ENCODE data around the gene SYTL2. TPM values are rescaled to one million over a fixed set of nuclear protein-coding genes. Genes with fewer than 3 reads are reported as not detected.

SYTL2 gene
- polyA plus RNA-seq, 1 experiment: 43.5 TPM

GRCh38 chr11:85755285-85755684, 55.7 kb downstream of the SYTL2 start:
- DNase-seq (ENCODE audit: low read depth): no peak
- no peak for TF ChIP-seq CTCF (IDR thresholded peaks at IDR 0.05; ENCODE audit: insufficient read depth, low read depth, low read length)
- no peak overlapping the region for H3K4me3 ChIP-seq (ENCODE audit: low read depth, low read length)
- CTCF ChIA-PET: interaction anchor here (1.3 kb wide), 1 partner anchor 54 kb away, joined by 3 read pairs; no protein-coding TSS in a partner anchor
- H3K27me3 ChIP-seq (ENCODE audit: control insufficient read depth, insufficient read depth, low read length): no peaks in the 10 kb centered on the region
- no peaks in the 10 kb centered on the region; the same call in 1 of the 2 replicates for H3K36me3 ChIP-seq (ENCODE audit: control insufficient read depth, insufficient read depth, low read length)
- POLR2A ChIA-PET: no interaction called here

- TF ChIP-seq CTCF (IDR thresholded peaks at IDR 0.05; ENCODE audit: insufficient read depth, low read depth, low read length): no peak
- H3K27me3 ChIP-seq (ENCODE audit: control insufficient read depth, insufficient read depth, low read length): no peaks in the 10 kb centered on the region
- ChIA-PET CTCF (interaction anchor here (0.9 kb wide), 1 partner anchor 102 kb away, joined by 3 read pairs; the partner anchor contains the start of gene CCDC83), POLR2A (no interaction called here)
- H3K36me3 ChIP-seq (ENCODE audit: control insufficient read depth, insufficient read depth, low read length): no peaks in the 10 kb centered on the region; the same call in 1 of the 2 replicates
- H3K4me3 ChIP-seq (ENCODE audit: low read depth, low read length): no peak overlapping the region
- DNase-seq (ENCODE audit: low read depth): no peak
These were observed 57.9 kb downstream of the SYTL2 start for GRCh38 chr11:85752890-85753581.

GRCh38 chr11:85752201-85752889, 58.6 kb downstream of the SYTL2 start:
- Histone ChIP-seq H3K27me3 (ENCODE audit: control insufficient read depth, insufficient read depth, low read length) (no peaks in the 10 kb centered on the region), H3K36me3 (ENCODE audit: control insufficient read depth, insufficient read depth, low read length) (no peaks in the 10 kb centered on the region; the same call in 1 of the 2 replicates), H3K4me3 (ENCODE audit: low read depth, low read length) (no peak overlapping the region)
- ChIA-PET CTCF (interaction anchor here (0.8 kb wide), 1 partner anchor 11 kb away, joined by 3 read pairs; no protein-coding TSS in a partner anchor), POLR2A (no interaction called here)
- no peak for TF ChIP-seq CTCF (IDR thresholded peaks at IDR 0.05; ENCODE audit: insufficient read depth, low read depth, low read length)
- no peak for DNase-seq (ENCODE audit: low read depth)

- CTCF ChIA-PET: interaction anchor here (0.8 kb wide), 1 partner anchor 11 kb away, joined by 3 read pairs; no protein-coding TSS in a partner anchor
- TF ChIP-seq CTCF (IDR thresholded peaks at IDR 0.05; ENCODE audit: insufficient read depth, low read depth, low read length): no peak
- Histone ChIP-seq H3K27me3 (ENCODE audit: control insufficient read depth, insufficient read depth, low read length) (no peaks in the 10 kb centered on the region), H3K4me3 (ENCODE audit: low read depth, low read length) (no peak overlapping the region), H3K36me3 (ENCODE audit: control insufficient read depth, insufficient read depth, low read length) (no peaks in the 10 kb centered on the region; the same call in 1 of the 2 replicates)
- no peak for DNase-seq (ENCODE audit: low read depth)
- POLR2A ChIA-PET: no interaction called here
These were observed 59.2 kb downstream of the SYTL2 start for GRCh38 chr11:85751724-85752123.

GRCh38 chr11:85750646-85751045, 60.3 kb downstream of the SYTL2 start:
- no peaks in the 10 kb centered on the region for H3K27me3 ChIP-seq (ENCODE audit: control insufficient read depth, insufficient read depth, low read length)
- POLR2A ChIA-PET: interaction anchor here (0.7 kb wide), 1 partner anchor 22 kb away, joined by 3 read pairs; no protein-coding TSS in a partner anchor
- TF ChIP-seq CTCF (IDR thresholded peaks at IDR 0.05; ENCODE audit: insufficient read depth, low read depth, low read length): no peak

More at GRCh38 chr11:85750646-85751045, 60.3 kb downstream of the SYTL2 start:
- no peaks in the 10 kb centered on the region; the same call in 1 of the 2 replicates for H3K36me3 ChIP-seq (ENCODE audit: control insufficient read depth, insufficient read depth, low read length)
- H3K4me3 ChIP-seq (ENCODE audit: low read depth, low read length): no peak overlapping the region
- DNase-seq (ENCODE audit: low read depth): no peak
- CTCF ChIA-PET: no interaction called here
